DMS79 (cell line): ENCODE data around the gene NPHP4.
"Not testable (repeated sequence)": the region's sequence is repeated elsewhere in the genome, so short reads cannot be mapped to it uniquely, and the experiment has no call there.

Experiments
- DNase-seq: peaks from one replicate; lab custom pipeline; 2025; lab: John Stamatoyannopoulos, UW

The NPHP4 gene

GRCh38 chr1:5911871-5912271 lies 80.4 kb downstream of the NPHP4 start:
- DNase-seq: no peak

GRCh38 chr1:5911157-5911556 lies 81.1 kb downstream of the NPHP4 start:
- no peak for DNase-seq

GRCh38 chr1:5910666-5911065 lies 81.6 kb downstream of the NPHP4 start:
- no peak for DNase-seq

- DNase-seq: no peak
Observed at GRCh38 chr1:5910276-5910620, 82.0 kb downstream of the NPHP4 start.

- no peak for DNase-seq
Observed at GRCh38 chr1:5909576-5910275, 82.5 kb downstream of the NPHP4 start.

- no peak for DNase-seq
Observed at GRCh38 chr1:5908461-5909375, 83.5 kb downstream of the NPHP4 start.

GRCh38 chr1:5907966-5908365 lies 84.3 kb downstream of the NPHP4 start:
- no peak for DNase-seq

GRCh38 chr1:5907386-5907785 lies 84.8 kb downstream of the NPHP4 start:
- DNase-seq: no peak

GRCh38 chr1:5906966-5907365 lies 85.3 kb downstream of the NPHP4 start:
- no peak for DNase-seq

GRCh38 chr1:5906116-5906515 lies 86.1 kb downstream of the NPHP4 start:
- DNase-seq: no peak

- no peak for DNase-seq
Observed at GRCh38 chr1:5905436-5905835, 86.8 kb downstream of the NPHP4 start.

GRCh38 chr1:5904551-5904950 lies 87.7 kb downstream of the NPHP4 start:
- DNase-seq: no peak

GRCh38 chr1:5903680-5904079 lies 88.5 kb downstream of the NPHP4 start:
- no peak for DNase-seq

GRCh38 chr1:5903031-5903430 lies 89.2 kb downstream of the NPHP4 start:
- DNase-seq: no peak

- DNase-seq: no peak
Observed at GRCh38 chr1:5901841-5902240, 90.4 kb downstream of the NPHP4 start.

GRCh38 chr1:5901150-5901549 lies 91.1 kb downstream of the NPHP4 start:
- no peak for DNase-seq

- DNase-seq: no peak
Observed at GRCh38 chr1:5898266-5898665, 94.0 kb downstream of the NPHP4 start.

- no peak for DNase-seq
Observed at GRCh38 chr1:5896706-5897660, 95.2 kb downstream of the NPHP4 start.

GRCh38 chr1:5895446-5896406 lies 96.5 kb downstream of the NPHP4 start:
- no peak for DNase-seq

- DNase-seq: not testable (repeated sequence)
Observed at GRCh38 chr1:5893699-5894278, 98.4 kb downstream of the NPHP4 start.

GRCh38 chr1:5892329-5892728 lies 99.9 kb downstream of the NPHP4 start:
- no peak for DNase-seq
